Type B pancreatic cell (in vitro differentiated cells): ENCODE data around the gene ATRIP. TPM values are rescaled to one million over a fixed set of nuclear protein-coding genes. Genes with fewer than 3 reads are reported as not detected.

Experiments used
- DNase-seq: peaks from one replicate; pipeline ENCODE4 v3.0.0; 2021; ENCODE audit warnings: mixed read lengths; ENCODE audit not compliant: unreplicated experiment; ENCODE audit errors: extremely low spot score
- H3K27ac Mint-ChIP-seq: 2 replicates; pipeline ENCODE4 v1.8.0; 2021; ENCODE audit warnings: mild to moderate bottlenecking, mixed read lengths
- H3K27me3 Mint-ChIP-seq: 2 replicates; pipeline ENCODE4 v1.8.0; 2021; ENCODE audit warnings: mixed read lengths
- H3K36me3 Mint-ChIP-seq: 2 replicates; pipeline ENCODE4 v1.8.0; 2021; ENCODE audit warnings: mixed read lengths
- H3K4me1 Mint-ChIP-seq: one replicate; pipeline ENCODE4 v1.8.0; 2021; ENCODE audit warnings: mixed read lengths; ENCODE audit not compliant: unreplicated experiment
- H3K4me3 Mint-ChIP-seq: 2 replicates; pipeline ENCODE4 v1.8.0; 2021; ENCODE audit warnings: mild to moderate bottlenecking, mixed read lengths
- H3K9me3 Mint-ChIP-seq: 2 replicates; pipeline ENCODE4 v1.8.0; 2021; ENCODE audit warnings: mixed read lengths
- CTCF ChIP-seq: fragments of 200-600 bp; sonication (generic); conservative IDR thresholded peaks from 2 replicates; pipeline ENCODE4 v1.5.0; 2021; ENCODE audit warnings: antibody characterized with exemption, mild to moderate bottlenecking
- total RNA-seq: library from RNA; stranded (reverse); gene quantifications from 2 replicates; pipeline ENCODE4 v1.2.1, GENCODE V29; 2021; ENCODE audit warnings: low replicate concordance

The ATRIP gene
- total RNA-seq, 1 donor from 2014 or later: 16.0 TPM

GRCh38 chr3:48467473-48468267 is 21.1 kb downstream of the ATRIP start:
- Mint-ChIP-seq H3K36me3 (peaks cover 5% of the 10 kb centered on the region), H3K4me1 (peaks cover 19% of the 10 kb centered on the region), H3K27me3 (no peaks in the 10 kb centered on the region), H3K27ac (peak overlapping the region; percentile 100), H3K4me3 (peak overlapping the region; percentile 21), H3K9me3 (no peaks in the 10 kb centered on the region)
- no peak for TF ChIP-seq CTCF
- DNase-seq: no peak

GRCh38 chr3:48468329-48468731 is 21.8 kb downstream of the ATRIP start:
- Mint-ChIP-seq H3K27me3 (no peaks in the 10 kb centered on the region), H3K27ac (peak overlapping the region; percentile 100), H3K9me3 (no peaks in the 10 kb centered on the region), H3K36me3 (peaks cover 8% of the 10 kb centered on the region), H3K4me3 (peak overlapping the region; percentile 21), H3K4me1 (peaks cover 25% of the 10 kb centered on the region)
- no peak for DNase-seq
- no peak for TF ChIP-seq CTCF

GRCh38 chr3:48469046-48469915 is 22.7 kb downstream of the ATRIP start:
- no peaks in the 10 kb centered on the region for H3K9me3 Mint-ChIP-seq
- no peak for DNase-seq
- H3K36me3 Mint-ChIP-seq: peaks cover 8% of the 10 kb centered on the region
- H3K4me1 Mint-ChIP-seq: peaks cover 29% of the 10 kb centered on the region
- H3K4me3 Mint-ChIP-seq: no peak overlapping the region
- H3K27ac Mint-ChIP-seq: peak overlapping the region; percentile 100
- H3K27me3 Mint-ChIP-seq: no peaks in the 10 kb centered on the region
- TF ChIP-seq CTCF: no peak

- no peaks in the 10 kb centered on the region for H3K27me3 Mint-ChIP-seq
- H3K4me1 Mint-ChIP-seq: peaks cover 33% of the 10 kb centered on the region
- H3K36me3 Mint-ChIP-seq: peaks cover 8% of the 10 kb centered on the region
- DNase-seq: no peak
- H3K27ac Mint-ChIP-seq: peak overlapping the region; percentile 100
- H3K9me3 Mint-ChIP-seq: no peaks in the 10 kb centered on the region
- H3K4me3 Mint-ChIP-seq: peak overlapping the region; percentile 77
- no peak for TF ChIP-seq CTCF
Measured at GRCh38 chr3:48470286-48470685, 23.7 kb downstream of the ATRIP start.

- H3K9me3 Mint-ChIP-seq: no peaks in the 10 kb centered on the region
- peaks cover 4% of the 10 kb centered on the region for H3K36me3 Mint-ChIP-seq
- H3K27ac Mint-ChIP-seq: peak overlapping the region; percentile 100
- peak overlapping the region; percentile 99 for H3K4me3 Mint-ChIP-seq
- H3K4me1 Mint-ChIP-seq: peaks cover 27% of the 10 kb centered on the region
- DNase-seq: no peak
- TF ChIP-seq CTCF: no peak
- no peaks in the 10 kb centered on the region for H3K27me3 Mint-ChIP-seq
Measured at GRCh38 chr3:48472673-48472922, 26.1 kb downstream of the ATRIP start.
